NB4 (cell line): ENCODE results near the gene ECPAS.

Source experiments
- POLR2A ChIP-seq: IDR thresholded peaks from 2 replicates; pipeline ENCODE4 v1.6.1; 2011; ENCODE audit warnings: mild to moderate bottlenecking; ENCODE audit not compliant: insufficient read length; ENCODE audit errors: extremely low read depth
- TF ChIP-seq, protein P1 (sequence below): IDR thresholded peaks from one replicate; pipeline ENCODE4 v1.5.1; 2012; ENCODE audit warnings: low read depth, low read length

DNA sequence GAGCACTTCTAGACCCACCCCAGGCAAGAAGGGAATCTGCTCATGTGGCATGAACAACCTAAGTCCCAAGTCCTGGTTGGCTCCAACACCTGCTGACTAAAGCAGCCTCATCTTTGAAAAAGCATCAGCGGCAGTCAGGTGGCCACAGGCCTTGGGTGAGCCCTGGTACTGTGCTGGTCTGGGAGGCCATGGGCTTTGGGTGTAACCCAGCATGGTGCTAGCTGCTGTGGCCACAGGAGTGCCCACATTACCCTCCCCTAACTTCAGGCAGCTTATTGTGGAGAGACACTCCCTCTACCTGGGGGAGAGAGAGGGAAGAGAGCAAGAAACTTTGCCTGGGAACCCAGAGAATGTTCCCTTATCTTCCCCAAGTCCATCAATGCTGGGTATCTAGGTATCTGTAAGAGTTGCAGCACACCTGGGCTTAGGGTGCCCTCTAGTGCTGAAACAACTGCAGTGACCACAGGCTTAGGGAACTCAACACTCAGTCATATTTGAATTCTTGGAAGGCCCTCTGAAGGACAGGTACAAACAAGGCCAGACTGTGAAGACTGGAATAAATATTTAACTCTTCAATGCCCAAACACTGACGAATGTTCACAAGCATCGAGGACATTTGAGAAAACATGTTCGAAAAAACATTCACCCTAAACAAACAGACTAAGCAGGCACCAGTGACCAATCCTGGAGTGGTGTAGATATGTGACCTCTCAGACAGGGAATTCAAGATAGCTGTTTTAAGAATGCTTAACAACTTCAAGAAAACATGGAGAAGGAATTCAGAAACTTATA is 84.2 kb downstream of the ECPAS start:
- TF ChIP-seq, protein P1, sequence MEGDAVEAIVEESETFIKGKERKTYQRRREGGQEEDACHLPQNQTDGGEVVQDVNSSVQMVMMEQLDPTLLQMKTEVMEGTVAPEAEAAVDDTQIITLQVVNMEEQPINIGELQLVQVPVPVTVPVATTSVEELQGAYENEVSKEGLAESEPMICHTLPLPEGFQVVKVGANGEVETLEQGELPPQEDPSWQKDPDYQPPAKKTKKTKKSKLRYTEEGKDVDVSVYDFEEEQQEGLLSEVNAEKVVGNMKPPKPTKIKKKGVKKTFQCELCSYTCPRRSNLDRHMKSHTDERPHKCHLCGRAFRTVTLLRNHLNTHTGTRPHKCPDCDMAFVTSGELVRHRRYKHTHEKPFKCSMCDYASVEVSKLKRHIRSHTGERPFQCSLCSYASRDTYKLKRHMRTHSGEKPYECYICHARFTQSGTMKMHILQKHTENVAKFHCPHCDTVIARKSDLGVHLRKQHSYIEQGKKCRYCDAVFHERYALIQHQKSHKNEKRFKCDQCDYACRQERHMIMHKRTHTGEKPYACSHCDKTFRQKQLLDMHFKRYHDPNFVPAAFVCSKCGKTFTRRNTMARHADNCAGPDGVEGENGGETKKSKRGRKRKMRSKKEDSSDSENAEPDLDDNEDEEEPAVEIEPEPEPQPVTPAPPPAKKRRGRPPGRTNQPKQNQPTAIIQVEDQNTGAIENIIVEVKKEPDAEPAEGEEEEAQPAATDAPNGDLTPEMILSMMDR, result peak; percentile 53
- TF ChIP-seq POLR2A, result no peak
